TTC549 (cell line): ENCODE measurements around the gene KRTAP6-3.

ENCODE experiments used
- FAIRE-seq: peaks from 2 replicates; lab custom pipeline; 2012; peaks lifted over from hg19 to GRCh38; lab: Jason Lieb, UNC

Gene KRTAP6-3

GRCh38 chr21:30625449-30626165 is 33.4 kb downstream of the KRTAP6-3 start:
- FAIRE-seq = no peak

- FAIRE-seq = no peak
Observed at GRCh38 chr21:30628109-30628508, 35.9 kb downstream of the KRTAP6-3 start.

GRCh38 chr21:30629200-30629599 is 37.0 kb downstream of the KRTAP6-3 start:
- FAIRE-seq = no peak

GRCh38 chr21:30634906-30635305 is 42.7 kb downstream of the KRTAP6-3 start, which contains the start of gene KRTAP20-2:
Gene KRTAP20-2, plus strand, starts transcription at chr21:30635206. Its CDS starts 58 bp downstream, at chr21:30635264.
- FAIRE-seq = no peak

- no peak for FAIRE-seq
Observed at GRCh38 chr21:30638686-30639085, 46.4 kb downstream of the KRTAP6-3 start.

GRCh38 chr21:30642564-30642963 is 50.3 kb downstream of the KRTAP6-3 start, which contains the start of gene KRTAP20-3:
Gene KRTAP20-3, plus strand, starts transcription at chr21:30642864.
- FAIRE-seq = no peak
